22Rv1 (cell line): ENCODE results near the gene TMEM271.

Source experiments
- ZFX ChIP-seq: fragments of 450-650 bp; IDR thresholded peaks from 2 replicates; pipeline ENCODE4 v1.6.1; 2017; ENCODE audit warnings: antibody characterized with exemption, borderline replicate concordance
- TF ChIP-seq, protein P1 (sequence below): fragments of 450-650 bp; IDR thresholded peaks from 2 replicates; pipeline ENCODE4 v1.5.1; 2017; ENCODE audit warnings: mild to moderate bottlenecking

GRCh38 chr4:534101-534575 is 42.0 kb downstream of the TMEM271 start:
- TF ChIP-seq, protein P1, sequence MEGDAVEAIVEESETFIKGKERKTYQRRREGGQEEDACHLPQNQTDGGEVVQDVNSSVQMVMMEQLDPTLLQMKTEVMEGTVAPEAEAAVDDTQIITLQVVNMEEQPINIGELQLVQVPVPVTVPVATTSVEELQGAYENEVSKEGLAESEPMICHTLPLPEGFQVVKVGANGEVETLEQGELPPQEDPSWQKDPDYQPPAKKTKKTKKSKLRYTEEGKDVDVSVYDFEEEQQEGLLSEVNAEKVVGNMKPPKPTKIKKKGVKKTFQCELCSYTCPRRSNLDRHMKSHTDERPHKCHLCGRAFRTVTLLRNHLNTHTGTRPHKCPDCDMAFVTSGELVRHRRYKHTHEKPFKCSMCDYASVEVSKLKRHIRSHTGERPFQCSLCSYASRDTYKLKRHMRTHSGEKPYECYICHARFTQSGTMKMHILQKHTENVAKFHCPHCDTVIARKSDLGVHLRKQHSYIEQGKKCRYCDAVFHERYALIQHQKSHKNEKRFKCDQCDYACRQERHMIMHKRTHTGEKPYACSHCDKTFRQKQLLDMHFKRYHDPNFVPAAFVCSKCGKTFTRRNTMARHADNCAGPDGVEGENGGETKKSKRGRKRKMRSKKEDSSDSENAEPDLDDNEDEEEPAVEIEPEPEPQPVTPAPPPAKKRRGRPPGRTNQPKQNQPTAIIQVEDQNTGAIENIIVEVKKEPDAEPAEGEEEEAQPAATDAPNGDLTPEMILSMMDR, result no peak
- TF ChIP-seq ZFX, result no peak
